Measurements from ENCODE around the gene SF3B2. TPM values are rescaled to one million over a fixed set of nuclear protein-coding genes. Genes with fewer than 3 reads are reported as not detected.
A peak's percentile ranks its signal among the peaks of the same experiment; 100 is the strongest.
"Not testable (repeated sequence)": the region's sequence is repeated elsewhere in the genome, so short reads cannot be mapped to it uniquely, and the experiment has no call there.

Gene SF3B2
- total and polyA plus RNA-seq, 9 of the 15 experiments (the other 6 are each of a cell fraction or from before 2014, with no cell fraction given) = 58.3 to 248 (median 157) TPM

GRCh38 chr11:66010036-66010435, 42.1 kb upstream of the SF3B2 start:
- peaks cover 33 to 50% of the 10 kb centered on the region in 2 experiments for H3K4me1 ChIP-seq (replicated peaks in 1 of 2; ENCODE audit: control insufficient read depth in 2 of 2, insufficient read depth in 2 of 2, low read length in 2 of 2)
- H3K4me2 ChIP-seq (ENCODE audit: insufficient read depth, low read length); DNase-seq (ENCODE audit: extremely low read depth in 1 of 4, low spot score in 3 of 4); H2AFZ ChIP-seq (ENCODE audit: low read depth, low read length); H4K20me1 ChIP-seq (replicated peaks; ENCODE audit: control insufficient read depth, insufficient read depth, low read length); H3K27ac ChIP-seq (ENCODE audit: extremely low read depth, low read depth, low read length); H3K9me1 ChIP-seq (ENCODE audit: control insufficient read depth, insufficient read depth, low read length); in situ Hi-C loops (cut with MboI); FAIRE-seq; H3K27me3 ChIP-seq (ENCODE audit: control insufficient read depth in 2 of 2, insufficient read depth in 2 of 2, low read length in 2 of 2); ATAC-seq; H3K9me3 ChIP-seq (replicated peaks; ENCODE audit: control insufficient read depth, insufficient read depth, low read depth, low read length); BruUV-seq (replicated peaks); H3K9ac ChIP-seq (ENCODE audit: insufficient read depth in 1 of 2, low read depth in 2 of 2, low read length in 2 of 2); H3K79me2 ChIP-seq (ENCODE audit: control insufficient read depth, insufficient read depth, low read length); intact Hi-C loops (cut with micrococcal nuclease); H3K36me3 ChIP-seq (ENCODE audit: control insufficient read depth, insufficient read depth, low read length); H3K4me3 ChIP-seq; POLR2A ChIA-PET; CTCF ChIA-PET (ENCODE audit: low intra/inter-chr PET ratio): not testable (repeated sequence)
- WGBS (ENCODE audit: insufficient coverage, low coverage, missing lambda C conversion rate) = 60% methylated on average over 4 of the region's 4 CpGs

DNA sequence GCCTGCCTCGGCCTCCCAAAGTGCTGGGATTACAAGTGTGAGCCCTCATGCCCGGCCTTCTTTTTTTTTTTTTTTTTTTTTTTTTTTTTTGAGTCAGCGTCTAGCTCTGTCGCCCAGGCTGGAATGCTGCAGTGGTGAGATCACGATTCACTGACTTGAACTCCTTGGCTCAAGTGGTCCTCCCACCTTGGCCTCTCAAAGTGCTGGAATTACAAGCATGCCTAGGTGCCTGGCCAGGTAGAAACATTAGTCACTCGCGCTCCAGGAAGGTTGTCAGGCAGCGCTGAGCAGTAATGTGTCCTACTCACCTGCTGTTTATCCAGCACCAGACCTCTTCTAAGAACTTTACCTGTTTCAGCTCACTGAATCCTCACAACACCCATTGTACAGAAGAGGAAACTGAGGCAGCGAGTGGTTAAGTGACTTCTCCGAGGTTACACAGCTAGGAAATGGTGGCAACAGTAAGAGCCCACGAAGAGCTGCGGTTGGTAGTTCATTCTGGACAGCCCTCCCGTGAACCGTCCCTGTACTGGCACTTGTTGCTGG, 40.9 kb upstream of the SF3B2 start:
- Histone ChIP-seq H3K9me1 (ENCODE audit: control insufficient read depth, insufficient read depth, low read length) (no peaks in the 10 kb centered on the region), H3K4me3 (no peak overlapping the region)

More for the DNA sequence above, 40.9 kb upstream of the SF3B2 start:
- no peaks in the 10 kb centered on the region for H4K20me1 ChIP-seq (replicated peaks; ENCODE audit: control insufficient read depth, insufficient read depth, low read length)
- FAIRE-seq (no peak), ATAC-seq (no peak), DNase-seq (ENCODE audit: extremely low read depth in 1 of 4, low spot score in 3 of 4) (no peak)
- no peak overlapping the region for H2AFZ ChIP-seq (ENCODE audit: low read depth, low read length)
- POLR2A ChIA-PET = interaction anchor here (0.6 kb wide), 1 partner anchor 233 kb away, joined by 3 read pairs; no protein-coding TSS in a partner anchor
- H3K36me3 ChIP-seq (ENCODE audit: control insufficient read depth, insufficient read depth, low read length) = no peaks in the 10 kb centered on the region
- BruUV-seq (replicated peaks) = no TSS peak
- in situ Hi-C loops (cut with MboI) = no loop called here
- no peak overlapping the region for H3K9ac ChIP-seq (ENCODE audit: insufficient read depth in 1 of 2, low read depth in 2 of 2, low read length in 2 of 2)
- no peak overlapping the region for H3K27ac ChIP-seq (ENCODE audit: extremely low read depth, low read depth, low read length)
- H3K27me3 ChIP-seq (ENCODE audit: control insufficient read depth in 2 of 2, insufficient read depth in 2 of 2, low read length in 2 of 2) = no peaks in the 10 kb centered on the region
- H3K4me2 ChIP-seq (ENCODE audit: insufficient read depth, low read length) = no peak overlapping the region
- H3K4me1 ChIP-seq (replicated peaks in 1 of 2; ENCODE audit: control insufficient read depth in 2 of 2, insufficient read depth in 2 of 2, low read length in 2 of 2) = peaks cover 27 to 59% of the 10 kb centered on the region in 2 experiments
- CTCF ChIA-PET (ENCODE audit: low intra/inter-chr PET ratio) = no interaction called here
- H3K9me3 ChIP-seq (replicated peaks; ENCODE audit: control insufficient read depth, insufficient read depth, low read depth, low read length) = no peaks in the 10 kb centered on the region
- WGBS (ENCODE audit: insufficient coverage, low coverage, missing lambda C conversion rate) = 66% methylated on average over 12 of the region's 14 CpGs
- no peaks in the 10 kb centered on the region for H3K79me2 ChIP-seq (ENCODE audit: control insufficient read depth, insufficient read depth, low read length)
- intact Hi-C loops (cut with micrococcal nuclease) = no loop called here
- TF ChIP-seq BCOR (IDR thresholded peaks at IDR 0.05) (peak; percentile 55; the same call in 1 of the 2 replicates), SETDB1 (IDR thresholded peaks at IDR 0.05; ENCODE audit: low read length) (no peak)

Data from K562 (cell line).